GM23338 (cell line): ENCODE data around the gene SAMHD1. TPM values are rescaled to one million over a fixed set of nuclear protein-coding genes. Genes with fewer than 3 reads are reported as not detected.

Experiments
- ATAC-seq: fragments of 200-7000 bp; cut with Tn5 transposase; 3 replicates; pipeline ENCODE4 v1.9.1; 2020
- DNase-seq: peaks from one replicate; pipeline ENCODE4 v3.0.0-alpha.2; 2015; ENCODE audit warnings: low spot score
- H2AFZ ChIP-seq: fragments of 200-600 bp; sonication (generic); 2 replicates; pipeline ENCODE4 v1.8.0; 2016; ENCODE audit warnings: antibody characterized with exemption, mild to moderate bottlenecking, moderate library complexity
- H3F3A ChIP-seq: fragments of 200-600 bp; sonication (generic); replicated peaks from 2 replicates; pipeline ENCODE4 v1.8.0; 2017; ENCODE audit warnings: antibody characterized with exemption, mixed run types, low read depth
- H3K27ac ChIP-seq: fragments of 200-600 bp; sonication (generic); 2 replicates; pipeline ENCODE4 v1.6.1; 2016; ENCODE audit warnings: low read depth
- H3K27me3 ChIP-seq: fragments of 200-600 bp; sonication (generic); 2 replicates; pipeline ENCODE4 v1.8.0; 2016; ENCODE audit warnings: mild to moderate bottlenecking, mixed run types, moderate library complexity; ENCODE audit not compliant: insufficient read depth
- H3K36me3 ChIP-seq: fragments of 200-600 bp; sonication (generic); 2 replicates; pipeline ENCODE4 v1.8.0; 2016; ENCODE audit warnings: mild to moderate bottlenecking; ENCODE audit not compliant: insufficient read depth
- H3K4me1 ChIP-seq: fragments of 200-600 bp; sonication (generic); 2 replicates; pipeline ENCODE4 v1.8.0; 2016; ENCODE audit warnings: mild to moderate bottlenecking, moderate library complexity; ENCODE audit not compliant: insufficient read depth
- H3K4me2 ChIP-seq: fragments of 200-600 bp; sonication (generic); 2 replicates; pipeline ENCODE4 v1.7.1; 2017; ENCODE audit warnings: mixed run types
- H3K4me3 ChIP-seq: fragments of 200-600 bp; sonication (generic); 2 replicates; pipeline ENCODE4 v1.6.1; 2016; ENCODE audit warnings: mixed run types
- H3K79me2 ChIP-seq: fragments of 200-600 bp; sonication (generic); replicated peaks from 2 replicates; pipeline ENCODE4 v1.8.0; 2017; ENCODE audit warnings: mild to moderate bottlenecking; ENCODE audit not compliant: insufficient read depth
- H3K9me2 ChIP-seq: fragments of 200-600 bp; sonication (generic); 2 replicates; pipeline ENCODE4 v1.8.0; 2017; ENCODE audit not compliant: insufficient read depth
- H4K20me1 ChIP-seq: fragments of 200-600 bp; sonication (generic); replicated peaks from 2 replicates; pipeline ENCODE4 v1.8.0; 2017; ENCODE audit warnings: mild to moderate bottlenecking; ENCODE audit not compliant: insufficient read depth
- H3K27ac Mint-ChIP-seq: 2 replicates; pipeline ENCODE4 v1.8.0; 2020; ENCODE audit warnings: inconsistent platforms, mild to moderate bottlenecking, moderate library complexity, mixed read lengths
- H3K27me3 Mint-ChIP-seq: 3 replicates; pipeline ENCODE4 v1.8.0; 2022; ENCODE audit warnings: low read depth, mild to moderate bottlenecking, moderate library complexity, mixed read lengths, inconsistent platforms; ENCODE audit not compliant: insufficient read depth, poor library complexity
- H3K36me3 Mint-ChIP-seq: 3 replicates; pipeline ENCODE4 v1.8.0; 2021; ENCODE audit warnings: low read depth, mild to moderate bottlenecking, inconsistent platforms, moderate library complexity, mixed read lengths
- H3K4me1 Mint-ChIP-seq: 3 replicates; pipeline ENCODE4 v1.8.0; 2020; ENCODE audit warnings: mild to moderate bottlenecking, inconsistent platforms, mixed read lengths
- H3K4me3 Mint-ChIP-seq: 3 replicates; pipeline ENCODE4 v1.8.0; 2021; ENCODE audit warnings: moderate library complexity, mild to moderate bottlenecking, inconsistent platforms, mixed read lengths
- H3K9me3 Mint-ChIP-seq: 3 replicates; pipeline ENCODE4 v1.8.0; 2020; ENCODE audit warnings: moderate library complexity, mild to moderate bottlenecking, inconsistent platforms, mixed read lengths
- CREB1 ChIP-seq: fragments of 250-450 bp; sonication (Bioruptor Pico); IDR thresholded peaks from 2 replicates; pipeline ENCODE4 v1.5.0; 2020; ENCODE audit warnings: low read depth, mild to moderate bottlenecking, moderate library complexity
- EZH2 ChIP-seq: fragments of 200-600 bp; sonication (generic); IDR thresholded peaks from one replicate; pipeline ENCODE4 v1.8.0; 2017; ENCODE audit warnings: antibody characterized with exemption, mild to moderate bottlenecking, low read depth; ENCODE audit not compliant: unreplicated experiment
- EZH2phosphoT487 ChIP-seq: fragments of 200-600 bp; sonication (generic); IDR thresholded peaks from one replicate; pipeline ENCODE4 v1.8.1; 2018; ENCODE audit warnings: antibody characterized with exemption; ENCODE audit not compliant: unreplicated experiment
- JUNB ChIP-seq: IDR thresholded peaks from one replicate; pipeline ENCODE4 v1.6.1; 2016; ENCODE audit warnings: antibody characterized with exemption; ENCODE audit not compliant: unreplicated experiment
- NANOG ChIP-seq: IDR thresholded peaks from 2 replicates; pipeline ENCODE4 v1.6.1; 2016; ENCODE audit warnings: antibody characterized with exemption, borderline replicate concordance
- POLR2AphosphoS5 ChIP-seq: IDR thresholded peaks from 2 replicates; pipeline ENCODE4 v1.6.1; 2016; ENCODE audit warnings: antibody characterized with exemption, low read depth
- STAT1 ChIP-seq: IDR thresholded peaks from one replicate; pipeline ENCODE4 v1.6.1; 2016; ENCODE audit warnings: antibody characterized with exemption; ENCODE audit not compliant: unreplicated experiment
- ZNF114 ChIP-seq: fragments of 250-450 bp; sonication (Bioruptor Pico); IDR thresholded peaks from 2 replicates; pipeline ENCODE4 v1.5.0; 2020; ENCODE audit warnings: mild to moderate bottlenecking, moderate library complexity
- ZNF331 ChIP-seq: fragments of 250-450 bp; sonication (Bioruptor Pico); IDR thresholded peaks from 2 replicates; pipeline ENCODE4 v1.5.0; 2020; ENCODE audit warnings: low read depth, mild to moderate bottlenecking, moderate library complexity
- polyA plus RNA-seq: library from polyadenylated mRNA; unstranded; fragments of >200 nt; fragmentation: Nextera tagmentation; extraction: Ambion mirVana; gene quantifications from 2 replicates; pipeline ENCODE4 v1.2.1, GENCODE V29; 2016
- total RNA-seq: library from RNA; depleted of rRNA; stranded (reverse); fragments of >200 nt; shearing (Covaris generic); gene quantifications from 2 replicates; pipeline ENCODE4 v1.2.3, GENCODE V29; 2014
- TF ChIP-seq, protein P1 (sequence below): IDR thresholded peaks from 2 replicates; pipeline ENCODE4 v1.6.1; 2016; ENCODE audit warnings: antibody characterized with exemption
- TF ChIP-seq, protein P2 (sequence below): fragments of 250-450 bp; sonication (Bioruptor Pico); IDR thresholded peaks from 2 replicates; pipeline ENCODE4 v1.5.0; 2020; ENCODE audit warnings: mild to moderate bottlenecking, moderate library complexity
- TF ChIP-seq, protein P3 (sequence below): IDR thresholded peaks from one replicate; pipeline ENCODE4 v1.6.1; 2018; ENCODE audit warnings: antibody characterized with exemption; ENCODE audit not compliant: unreplicated experiment
- TF ChIP-seq, protein P4 (sequence below), 2 experiments: fragments of 200-600 bp in 1 of 2; sonication (generic) in 1 of 2; conservative IDR thresholded peaks; 2 replicates each; pipeline versions ENCODE4 v1.5.1 to v1.6.1; 2016 to 2017; ENCODE audit warnings: antibody characterized with exemption in 2 of 2, low read depth in 2 of 2, mild to moderate bottlenecking in 2 of 2, moderate library complexity in 1 of 2

The SAMHD1 gene
- total and polyA plus RNA-seq, 2 experiments from 2014 or later, result 21.9 to 45.4 TPM

DNA sequence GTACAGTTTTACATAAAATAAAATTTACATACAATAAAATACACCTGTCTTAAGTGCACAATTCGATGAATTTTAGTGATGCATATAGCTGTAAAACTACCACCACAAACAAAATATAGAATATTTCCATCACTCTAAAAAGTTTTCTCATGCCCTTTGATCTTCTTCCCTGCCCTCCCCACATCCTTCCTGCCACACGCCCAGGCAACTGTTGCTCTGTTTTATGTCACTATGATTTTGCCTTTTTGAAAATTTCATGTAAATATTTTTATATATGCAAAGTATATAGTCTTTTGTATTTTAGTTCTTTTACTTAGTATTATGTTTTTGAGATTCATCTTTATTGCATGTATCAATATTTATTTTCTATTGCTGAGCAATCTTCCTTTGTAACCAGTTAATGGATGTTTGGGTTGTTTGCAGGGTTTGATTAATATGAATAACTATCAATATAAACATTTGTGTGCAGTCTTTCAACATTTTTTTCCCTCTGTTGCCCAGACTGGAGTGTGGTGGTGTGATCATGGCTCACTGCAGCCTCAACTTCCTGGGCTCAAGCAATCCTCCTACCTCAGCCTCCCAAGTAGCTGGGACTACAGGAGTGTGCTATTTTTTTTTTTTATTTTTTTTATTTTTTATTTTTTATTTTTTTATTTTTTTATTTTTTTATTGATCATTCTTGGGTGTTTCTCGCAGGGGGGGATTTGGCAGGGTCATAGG lies 23.8 kb upstream of the SAMHD1 start:
- Mint-ChIP-seq H3K27ac (no peak overlapping the region), H3K4me3 (no peak overlapping the region)
- no peak for DNase-seq

More for the DNA sequence above, 23.8 kb upstream of the SAMHD1 start:
- no peak for ATAC-seq
- Histone ChIP-seq H4K20me1 (no peaks in the 10 kb centered on the region), H3K4me2 (no peak overlapping the region), H2AFZ (no peak overlapping the region), H3K4me1 (no peaks in the 10 kb centered on the region), H3K79me2 (no peaks in the 10 kb centered on the region), H3K9me2 (no peaks in the 10 kb centered on the region), H3K4me3 (no peak overlapping the region), H3K36me3 (no peaks in the 10 kb centered on the region), H3F3A (no peaks in the 10 kb centered on the region), H3K27me3 (no peaks in the 10 kb centered on the region), H3K27ac (no peak overlapping the region)
- H3K9me3 Mint-ChIP-seq, result peaks cover 8% of the 10 kb centered on the region; the same call in 2 of the 3 replicates
- peaks cover 3% of the 10 kb centered on the region for H3K36me3 Mint-ChIP-seq
- no peaks in the 10 kb centered on the region for H3K27me3 Mint-ChIP-seq
- H3K4me1 Mint-ChIP-seq, result no peaks in the 10 kb centered on the region
- TF ChIP-seq ZNF114, result no peak
- no peak for TF ChIP-seq ZNF331 (CRISPR knock-in tag)
- TF ChIP-seq EZH2phosphoT487, result no peak
- no peak for TF ChIP-seq NANOG
- TF ChIP-seq, protein P1, sequence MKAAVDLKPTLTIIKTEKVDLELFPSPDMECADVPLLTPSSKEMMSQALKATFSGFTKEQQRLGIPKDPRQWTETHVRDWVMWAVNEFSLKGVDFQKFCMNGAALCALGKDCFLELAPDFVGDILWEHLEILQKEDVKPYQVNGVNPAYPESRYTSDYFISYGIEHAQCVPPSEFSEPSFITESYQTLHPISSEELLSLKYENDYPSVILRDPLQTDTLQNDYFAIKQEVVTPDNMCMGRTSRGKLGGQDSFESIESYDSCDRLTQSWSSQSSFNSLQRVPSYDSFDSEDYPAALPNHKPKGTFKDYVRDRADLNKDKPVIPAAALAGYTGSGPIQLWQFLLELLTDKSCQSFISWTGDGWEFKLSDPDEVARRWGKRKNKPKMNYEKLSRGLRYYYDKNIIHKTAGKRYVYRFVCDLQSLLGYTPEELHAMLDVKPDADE, result no peak
- TF ChIP-seq, protein P2, sequence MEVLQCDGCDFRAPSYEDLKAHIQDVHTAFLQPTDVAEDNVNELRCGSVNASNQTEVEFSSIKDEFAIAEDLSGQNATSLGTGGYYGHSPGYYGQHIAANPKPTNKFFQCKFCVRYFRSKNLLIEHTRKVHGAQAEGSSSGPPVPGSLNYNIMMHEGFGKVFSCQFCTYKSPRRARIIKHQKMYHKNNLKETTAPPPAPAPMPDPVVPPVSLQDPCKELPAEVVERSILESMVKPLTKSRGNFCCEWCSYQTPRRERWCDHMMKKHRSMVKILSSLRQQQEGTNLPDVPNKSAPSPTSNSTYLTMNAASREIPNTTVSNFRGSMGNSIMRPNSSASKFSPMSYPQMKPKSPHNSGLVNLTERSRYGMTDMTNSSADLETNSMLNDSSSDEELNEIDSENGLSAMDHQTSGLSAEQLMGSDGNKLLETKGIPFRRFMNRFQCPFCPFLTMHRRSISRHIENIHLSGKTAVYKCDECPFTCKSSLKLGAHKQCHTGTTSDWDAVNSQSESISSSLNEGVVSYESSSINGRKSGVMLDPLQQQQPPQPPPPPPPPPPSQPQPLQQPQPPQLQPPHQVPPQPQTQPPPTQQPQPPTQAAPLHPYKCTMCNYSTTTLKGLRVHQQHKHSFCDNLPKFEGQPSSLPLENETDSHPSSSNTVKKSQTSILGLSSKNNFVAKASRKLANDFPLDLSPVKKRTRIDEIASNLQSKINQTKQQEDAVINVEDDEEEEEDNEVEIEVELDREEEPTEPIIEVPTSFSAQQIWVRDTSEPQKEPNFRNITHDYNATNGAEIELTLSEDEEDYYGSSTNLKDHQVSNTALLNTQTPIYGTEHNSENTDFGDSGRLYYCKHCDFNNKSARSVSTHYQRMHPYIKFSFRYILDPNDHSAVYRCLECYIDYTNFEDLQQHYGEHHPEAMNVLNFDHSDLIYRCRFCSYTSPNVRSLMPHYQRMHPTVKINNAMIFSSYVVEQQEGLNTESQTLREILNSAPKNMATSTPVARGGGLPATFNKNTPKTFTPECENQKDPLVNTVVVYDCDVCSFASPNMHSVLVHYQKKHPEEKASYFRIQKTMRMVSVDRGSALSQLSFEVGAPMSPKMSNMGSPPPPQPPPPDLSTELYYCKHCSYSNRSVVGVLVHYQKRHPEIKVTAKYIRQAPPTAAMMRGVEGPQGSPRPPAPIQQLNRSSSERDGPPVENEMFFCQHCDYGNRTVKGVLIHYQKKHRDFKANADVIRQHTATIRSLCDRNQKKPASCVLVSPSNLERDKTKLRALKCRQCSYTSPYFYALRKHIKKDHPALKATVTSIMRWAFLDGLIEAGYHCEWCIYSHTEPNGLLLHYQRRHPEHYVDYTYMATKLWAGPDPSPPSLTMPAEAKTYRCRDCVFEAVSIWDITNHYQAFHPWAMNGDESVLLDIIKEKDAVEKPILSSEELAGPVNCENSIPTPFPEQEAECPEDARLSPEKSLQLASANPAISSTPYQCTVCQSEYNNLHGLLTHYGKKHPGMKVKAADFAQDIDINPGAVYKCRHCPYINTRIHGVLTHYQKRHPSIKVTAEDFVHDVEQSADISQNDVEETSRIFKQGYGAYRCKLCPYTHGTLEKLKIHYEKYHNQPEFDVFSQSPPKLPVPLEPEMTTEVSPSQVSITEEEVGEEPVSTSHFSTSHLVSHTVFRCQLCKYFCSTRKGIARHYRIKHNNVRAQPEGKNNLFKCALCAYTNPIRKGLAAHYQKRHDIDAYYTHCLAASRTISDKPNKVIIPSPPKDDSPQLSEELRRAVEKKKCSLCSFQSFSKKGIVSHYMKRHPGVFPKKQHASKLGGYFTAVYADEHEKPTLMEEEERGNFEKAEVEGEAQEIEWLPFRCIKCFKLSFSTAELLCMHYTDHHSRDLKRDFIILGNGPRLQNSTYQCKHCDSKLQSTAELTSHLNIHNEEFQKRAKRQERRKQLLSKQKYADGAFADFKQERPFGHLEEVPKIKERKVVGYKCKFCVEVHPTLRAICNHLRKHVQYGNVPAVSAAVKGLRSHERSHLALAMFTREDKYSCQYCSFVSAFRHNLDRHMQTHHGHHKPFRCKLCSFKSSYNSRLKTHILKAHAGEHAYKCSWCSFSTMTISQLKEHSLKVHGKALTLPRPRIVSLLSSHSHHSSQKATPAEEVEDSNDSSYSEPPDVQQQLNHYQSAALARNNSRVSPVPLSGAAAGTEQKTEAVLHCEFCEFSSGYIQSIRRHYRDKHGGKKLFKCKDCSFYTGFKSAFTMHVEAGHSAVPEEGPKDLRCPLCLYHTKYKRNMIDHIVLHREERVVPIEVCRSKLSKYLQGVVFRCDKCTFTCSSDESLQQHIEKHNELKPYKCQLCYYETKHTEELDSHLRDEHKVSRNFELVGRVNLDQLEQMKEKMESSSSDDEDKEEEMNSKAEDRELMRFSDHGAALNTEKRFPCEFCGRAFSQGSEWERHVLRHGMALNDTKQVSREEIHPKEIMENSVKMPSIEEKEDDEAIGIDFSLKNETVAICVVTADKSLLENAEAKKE (CRISPR knock-in tag), result no peak
- no peak for TF ChIP-seq JUNB
- TF ChIP-seq, protein P3, sequence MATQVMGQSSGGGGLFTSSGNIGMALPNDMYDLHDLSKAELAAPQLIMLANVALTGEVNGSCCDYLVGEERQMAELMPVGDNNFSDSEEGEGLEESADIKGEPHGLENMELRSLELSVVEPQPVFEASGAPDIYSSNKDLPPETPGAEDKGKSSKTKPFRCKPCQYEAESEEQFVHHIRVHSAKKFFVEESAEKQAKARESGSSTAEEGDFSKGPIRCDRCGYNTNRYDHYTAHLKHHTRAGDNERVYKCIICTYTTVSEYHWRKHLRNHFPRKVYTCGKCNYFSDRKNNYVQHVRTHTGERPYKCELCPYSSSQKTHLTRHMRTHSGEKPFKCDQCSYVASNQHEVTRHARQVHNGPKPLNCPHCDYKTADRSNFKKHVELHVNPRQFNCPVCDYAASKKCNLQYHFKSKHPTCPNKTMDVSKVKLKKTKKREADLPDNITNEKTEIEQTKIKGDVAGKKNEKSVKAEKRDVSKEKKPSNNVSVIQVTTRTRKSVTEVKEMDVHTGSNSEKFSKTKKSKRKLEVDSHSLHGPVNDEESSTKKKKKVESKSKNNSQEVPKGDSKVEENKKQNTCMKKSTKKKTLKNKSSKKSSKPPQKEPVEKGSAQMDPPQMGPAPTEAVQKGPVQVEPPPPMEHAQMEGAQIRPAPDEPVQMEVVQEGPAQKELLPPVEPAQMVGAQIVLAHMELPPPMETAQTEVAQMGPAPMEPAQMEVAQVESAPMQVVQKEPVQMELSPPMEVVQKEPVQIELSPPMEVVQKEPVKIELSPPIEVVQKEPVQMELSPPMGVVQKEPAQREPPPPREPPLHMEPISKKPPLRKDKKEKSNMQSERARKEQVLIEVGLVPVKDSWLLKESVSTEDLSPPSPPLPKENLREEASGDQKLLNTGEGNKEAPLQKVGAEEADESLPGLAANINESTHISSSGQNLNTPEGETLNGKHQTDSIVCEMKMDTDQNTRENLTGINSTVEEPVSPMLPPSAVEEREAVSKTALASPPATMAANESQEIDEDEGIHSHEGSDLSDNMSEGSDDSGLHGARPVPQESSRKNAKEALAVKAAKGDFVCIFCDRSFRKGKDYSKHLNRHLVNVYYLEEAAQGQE, result no peak
- TF ChIP-seq, protein P4, sequence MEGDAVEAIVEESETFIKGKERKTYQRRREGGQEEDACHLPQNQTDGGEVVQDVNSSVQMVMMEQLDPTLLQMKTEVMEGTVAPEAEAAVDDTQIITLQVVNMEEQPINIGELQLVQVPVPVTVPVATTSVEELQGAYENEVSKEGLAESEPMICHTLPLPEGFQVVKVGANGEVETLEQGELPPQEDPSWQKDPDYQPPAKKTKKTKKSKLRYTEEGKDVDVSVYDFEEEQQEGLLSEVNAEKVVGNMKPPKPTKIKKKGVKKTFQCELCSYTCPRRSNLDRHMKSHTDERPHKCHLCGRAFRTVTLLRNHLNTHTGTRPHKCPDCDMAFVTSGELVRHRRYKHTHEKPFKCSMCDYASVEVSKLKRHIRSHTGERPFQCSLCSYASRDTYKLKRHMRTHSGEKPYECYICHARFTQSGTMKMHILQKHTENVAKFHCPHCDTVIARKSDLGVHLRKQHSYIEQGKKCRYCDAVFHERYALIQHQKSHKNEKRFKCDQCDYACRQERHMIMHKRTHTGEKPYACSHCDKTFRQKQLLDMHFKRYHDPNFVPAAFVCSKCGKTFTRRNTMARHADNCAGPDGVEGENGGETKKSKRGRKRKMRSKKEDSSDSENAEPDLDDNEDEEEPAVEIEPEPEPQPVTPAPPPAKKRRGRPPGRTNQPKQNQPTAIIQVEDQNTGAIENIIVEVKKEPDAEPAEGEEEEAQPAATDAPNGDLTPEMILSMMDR (conservative IDR thresholded peaks at IDR 0.05; ENCODE audit: low read depth in 2 of 2), result no peak
- TF ChIP-seq STAT1, result no peak
- no peak for TF ChIP-seq CREB1 (CRISPR knock-in tag)
- TF ChIP-seq POLR2AphosphoS5, result no peak
- TF ChIP-seq EZH2, result no peak
